Globus pallidus (tissue), 1 donor: ENCODE data around the gene GRIN3B.
A peak's percentile ranks its signal among the peaks of the same experiment; 100 is the strongest.
"Not testable (repeated sequence)": the region's sequence is repeated elsewhere in the genome, so short reads cannot be mapped to it uniquely, and the experiment has no call there.

ENCODE experiments used
- DNase-seq: peaks from one replicate; pipeline ENCODE4 v3.0.0-alpha.2; 2015; ENCODE audit warnings: low spot score

The GRIN3B gene

GRCh38 chr19:1019616-1019961, 19.4 kb downstream of the GRIN3B start:
- no peak for DNase-seq

- no peak for DNase-seq
Observed at GRCh38 chr19:1019980-1020867, 20.0 kb downstream of the GRIN3B start.

- DNase-seq, result peak; percentile 98
Observed at GRCh38 chr19:1020868-1021425, 20.7 kb downstream of the GRIN3B start, which contains the start of gene TMEM259. TSS of gene TMEM259 (minus strand) at chr19:1021123. CDS start at chr19:1020996, 127 bp downstream.

- not testable (repeated sequence) for DNase-seq
Observed at GRCh38 chr19:1023883-1024188, 23.6 kb downstream of the GRIN3B start.

GRCh38 chr19:1025080-1025479, 24.9 kb downstream of the GRIN3B start:
- not testable (repeated sequence) for DNase-seq

GRCh38 chr19:1025960-1026782, 26.0 kb downstream of the GRIN3B start, which contains the start of gene CNN2:
TSS of gene CNN2 (plus strand) at chr19:1026608. CDS start at chr19:1026662, 54 bp downstream.
- DNase-seq, result no peak

- DNase-seq, result no peak
Observed at GRCh38 chr19:1026783-1027649, 26.8 kb downstream of the GRIN3B start.

GRCh38 chr19:1027650-1028061, 27.4 kb downstream of the GRIN3B start:
- DNase-seq, result no peak

- no peak for DNase-seq
Observed at GRCh38 chr19:1028062-1028926, 28.1 kb downstream of the GRIN3B start.

GRCh38 chr19:1032264-1032867, 32.1 kb downstream of the GRIN3B start:
- no peak for DNase-seq

- DNase-seq, result no peak
Observed at GRCh38 chr19:1035998-1036621, 35.9 kb downstream of the GRIN3B start.

- no peak for DNase-seq
Observed at GRCh38 chr19:1037621-1038064, 37.4 kb downstream of the GRIN3B start.

GRCh38 chr19:1038978-1039645, 38.9 kb downstream of the GRIN3B start:
- DNase-seq, result no peak

GRCh38 chr19:1039646-1040475, 39.6 kb downstream of the GRIN3B start, which contains the start of gene ABCA7:
TSS of gene ABCA7 (plus strand) at chr19:1040107. CDS start at chr19:1041362, 1,255 bp downstream.
- DNase-seq, result peak; percentile 91

- peak; percentile 87 for DNase-seq
Observed at GRCh38 chr19:1040476-1041271, 40.5 kb downstream of the GRIN3B start.

- DNase-seq, result no peak
Observed at GRCh38 chr19:1041272-1041834, 41.1 kb downstream of the GRIN3B start.
